ENCODE measurements around the gene CAMSAP2.

Gene CAMSAP2

DNA sequence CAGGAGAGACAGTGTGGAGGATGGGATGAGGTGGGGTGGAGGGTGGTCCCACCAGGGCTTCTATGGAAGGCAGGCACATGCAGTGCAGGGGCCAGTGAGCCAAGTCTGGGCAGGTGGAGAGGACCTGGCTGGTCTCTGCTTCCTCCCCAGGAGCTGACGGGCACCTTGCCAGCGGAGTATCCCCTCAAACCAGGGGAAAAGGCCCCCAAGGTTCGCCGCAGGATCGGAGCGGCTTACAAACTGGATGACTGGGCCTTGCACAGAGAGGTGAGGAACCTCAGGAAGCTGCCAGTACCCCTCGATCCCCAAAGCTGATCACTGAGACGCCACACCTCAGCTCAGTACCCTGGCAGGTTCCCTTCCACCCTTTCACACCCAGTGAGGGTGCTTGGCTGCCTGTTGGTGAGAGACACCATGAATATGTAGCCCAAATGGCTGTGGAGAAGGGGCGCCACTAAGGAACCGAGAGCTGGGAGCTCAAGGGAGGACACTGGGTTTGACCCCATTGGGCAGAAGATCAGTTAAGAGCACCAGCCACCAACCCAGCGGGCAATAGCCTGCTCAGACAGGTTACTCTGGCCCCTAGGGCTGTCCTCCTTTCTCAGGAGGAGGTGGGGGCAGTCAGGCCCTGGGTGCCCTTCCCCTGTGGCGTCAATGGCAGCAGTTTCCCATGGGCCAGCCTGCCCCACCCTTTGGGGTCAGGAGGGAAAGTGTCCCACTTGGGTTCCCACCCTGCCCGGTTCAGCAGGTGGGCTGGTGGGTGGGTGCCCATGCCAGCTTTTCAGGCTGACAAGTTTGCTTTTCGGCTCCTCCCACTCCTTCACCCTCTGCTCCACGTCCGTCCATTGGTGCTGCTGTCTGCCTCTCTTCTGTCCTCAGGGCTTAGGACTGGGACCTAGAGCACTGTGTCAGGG is 161.5 kb downstream of the CAMSAP2 start:
- Histone ChIP-seq H3K4me3 (ENCODE audit: low read depth, low read length) (no peak overlapping the region), H3K9me3 (ENCODE audit: control insufficient read depth, insufficient read depth, low read depth, low read length) (no peaks in the 10 kb centered on the region), H3K27me3 (ENCODE audit: control insufficient read depth, insufficient read depth, low read length) (no peaks in the 10 kb centered on the region), H3K27ac (ENCODE audit: low read depth, low read length) (no peak overlapping the region), H3K4me1 (ENCODE audit: control insufficient read depth, insufficient read depth, low read length) (peaks cover 27% of the 10 kb centered on the region), H3K36me3 (ENCODE audit: control insufficient read depth, insufficient read depth, low read length) (peaks cover 62% of the 10 kb centered on the region), H3K9ac (ENCODE audit: low read length) (no peak overlapping the region)

DNA sequence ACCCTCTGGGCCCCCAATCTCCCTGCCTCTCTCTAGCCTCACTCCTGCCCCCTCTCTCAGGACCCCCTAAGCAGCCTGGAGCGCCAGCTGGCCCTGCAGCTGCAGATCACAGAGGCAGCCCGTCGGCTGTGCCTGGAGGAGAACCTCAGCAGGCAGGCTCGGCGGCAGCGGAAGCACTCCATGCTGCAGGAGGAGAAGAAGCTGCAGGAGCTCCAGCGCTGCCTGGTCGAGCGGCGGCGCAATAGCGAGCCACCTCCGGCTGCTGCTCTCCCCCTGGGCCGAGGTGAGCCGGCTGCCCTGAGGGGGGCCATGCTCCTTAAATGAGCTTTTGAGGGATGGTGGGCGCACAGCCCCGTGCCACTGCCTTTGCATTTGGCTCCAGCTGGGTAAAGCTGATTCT is 162.2 kb downstream of the CAMSAP2 start:
- H3K9ac ChIP-seq (ENCODE audit: low read length) = no peak overlapping the region
- peaks cover 21% of the 10 kb centered on the region for H3K4me1 ChIP-seq (ENCODE audit: control insufficient read depth, insufficient read depth, low read length)
- no peaks in the 10 kb centered on the region for H3K9me3 ChIP-seq (ENCODE audit: control insufficient read depth, insufficient read depth, low read depth, low read length)
- no peak overlapping the region for H3K27ac ChIP-seq (ENCODE audit: low read depth, low read length)
- no peaks in the 10 kb centered on the region for H3K27me3 ChIP-seq (ENCODE audit: control insufficient read depth, insufficient read depth, low read length)
- no peak overlapping the region for H3K4me3 ChIP-seq (ENCODE audit: low read depth, low read length)
- peaks cover 63% of the 10 kb centered on the region for H3K36me3 ChIP-seq (ENCODE audit: control insufficient read depth, insufficient read depth, low read length)

DNA sequence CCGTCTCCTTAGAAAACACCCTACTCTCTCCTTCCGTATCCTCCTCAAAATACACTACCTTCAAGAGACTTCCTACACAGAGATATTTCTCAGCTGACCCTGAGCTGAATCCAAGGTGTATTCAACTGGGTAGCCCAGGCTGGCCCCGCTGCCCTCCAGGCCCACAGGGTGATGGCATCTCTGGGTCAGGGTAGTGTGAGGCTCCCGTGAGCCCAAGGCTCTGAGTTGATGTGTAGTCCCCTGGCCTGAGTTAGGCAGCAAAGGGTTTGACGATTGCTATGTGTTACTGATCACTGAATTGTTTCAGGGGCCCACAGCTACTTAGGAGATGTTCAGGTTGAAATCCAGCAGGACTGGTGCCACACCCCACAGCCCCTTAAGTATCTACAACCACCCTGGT is 162.7 kb downstream of the CAMSAP2 start:
- Histone ChIP-seq H3K27ac (ENCODE audit: low read depth, low read length) (no peak overlapping the region), H3K9me3 (ENCODE audit: control insufficient read depth, insufficient read depth, low read depth, low read length) (no peaks in the 10 kb centered on the region), H3K36me3 (ENCODE audit: control insufficient read depth, insufficient read depth, low read length) (peaks cover 63% of the 10 kb centered on the region), H3K27me3 (ENCODE audit: control insufficient read depth, insufficient read depth, low read length) (no peaks in the 10 kb centered on the region), H3K9ac (ENCODE audit: low read length) (no peak overlapping the region), H3K4me1 (ENCODE audit: control insufficient read depth, insufficient read depth, low read length) (peaks cover 17% of the 10 kb centered on the region), H3K4me3 (ENCODE audit: low read depth, low read length) (no peak overlapping the region)

DNA sequence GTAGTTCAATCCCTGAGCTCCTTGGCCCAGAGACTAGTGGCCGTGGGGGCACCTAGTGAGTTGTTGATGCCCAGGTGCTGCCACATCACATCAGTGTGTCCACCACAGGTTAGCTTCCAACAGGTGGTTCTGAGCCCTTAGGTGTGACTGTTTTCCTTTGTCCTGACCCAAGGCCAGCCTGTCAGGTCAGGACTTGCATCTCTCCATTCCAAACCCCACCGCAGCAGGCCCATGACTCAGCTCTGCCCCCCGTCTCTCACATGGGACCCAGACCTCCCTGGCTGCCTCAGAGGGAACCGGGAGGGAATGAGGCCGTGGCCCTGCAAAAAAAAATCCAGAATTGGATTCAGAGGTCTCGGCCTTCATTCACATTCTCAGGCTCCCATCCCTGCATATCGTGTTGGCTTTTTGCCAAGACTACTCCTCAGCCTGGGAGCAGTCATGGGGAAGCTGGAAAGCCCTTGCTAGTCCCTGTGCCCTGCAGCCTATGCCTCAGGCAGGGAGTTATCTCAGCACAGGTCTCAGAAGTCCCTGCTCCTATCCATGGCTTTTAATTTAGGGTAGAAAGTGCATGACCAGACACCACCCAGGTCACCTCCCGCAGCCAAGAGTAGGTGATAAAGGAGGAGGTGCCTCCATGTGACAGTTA is 163.2 kb downstream of the CAMSAP2 start:
- no peak overlapping the region for H3K27ac ChIP-seq (ENCODE audit: low read depth, low read length)
- H3K9ac ChIP-seq (ENCODE audit: low read length) = no peak overlapping the region
- H3K36me3 ChIP-seq (ENCODE audit: control insufficient read depth, insufficient read depth, low read length) = peaks cover 63% of the 10 kb centered on the region
- H3K4me1 ChIP-seq (ENCODE audit: control insufficient read depth, insufficient read depth, low read length) = peaks cover 13% of the 10 kb centered on the region; the same call in 1 of the 2 replicates
- H3K27me3 ChIP-seq (ENCODE audit: control insufficient read depth, insufficient read depth, low read length) = no peaks in the 10 kb centered on the region
- H3K9me3 ChIP-seq (ENCODE audit: control insufficient read depth, insufficient read depth, low read depth, low read length) = no peaks in the 10 kb centered on the region
- no peak overlapping the region for H3K4me3 ChIP-seq (ENCODE audit: low read depth, low read length)

DNA sequence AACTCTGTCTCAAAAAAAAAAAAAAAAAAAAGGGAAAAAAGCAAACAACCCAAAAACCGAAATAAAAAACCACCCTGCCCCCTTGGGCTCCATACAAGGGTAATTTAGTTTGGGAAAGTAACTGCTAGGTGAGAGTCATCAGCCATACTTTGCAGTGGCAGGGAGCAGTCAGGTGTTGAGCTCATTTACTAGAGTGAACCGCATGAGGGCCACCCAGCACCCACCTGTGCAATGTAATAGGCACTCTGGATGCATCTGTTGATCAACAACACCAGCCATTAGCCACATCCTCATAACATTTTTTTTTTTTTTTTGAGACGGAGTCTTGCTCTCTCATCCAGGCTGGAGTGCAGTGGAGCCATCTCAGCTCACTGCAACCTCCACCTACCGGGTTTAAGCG is 165.1 kb downstream of the CAMSAP2 start:
- H3K4me3 ChIP-seq (ENCODE audit: low read depth, low read length) = no peak overlapping the region
- H3K4me1 ChIP-seq (ENCODE audit: control insufficient read depth, insufficient read depth, low read length) = no peaks in the 10 kb centered on the region
- no peak overlapping the region for H3K9ac ChIP-seq (ENCODE audit: low read length)
- no peak overlapping the region for H3K27ac ChIP-seq (ENCODE audit: low read depth, low read length)
- H3K36me3 ChIP-seq (ENCODE audit: control insufficient read depth, insufficient read depth, low read length) = peaks cover 65% of the 10 kb centered on the region
- no peaks in the 10 kb centered on the region for H3K27me3 ChIP-seq (ENCODE audit: control insufficient read depth, insufficient read depth, low read length)
- no peaks in the 10 kb centered on the region for H3K9me3 ChIP-seq (ENCODE audit: control insufficient read depth, insufficient read depth, low read depth, low read length)

DNA sequence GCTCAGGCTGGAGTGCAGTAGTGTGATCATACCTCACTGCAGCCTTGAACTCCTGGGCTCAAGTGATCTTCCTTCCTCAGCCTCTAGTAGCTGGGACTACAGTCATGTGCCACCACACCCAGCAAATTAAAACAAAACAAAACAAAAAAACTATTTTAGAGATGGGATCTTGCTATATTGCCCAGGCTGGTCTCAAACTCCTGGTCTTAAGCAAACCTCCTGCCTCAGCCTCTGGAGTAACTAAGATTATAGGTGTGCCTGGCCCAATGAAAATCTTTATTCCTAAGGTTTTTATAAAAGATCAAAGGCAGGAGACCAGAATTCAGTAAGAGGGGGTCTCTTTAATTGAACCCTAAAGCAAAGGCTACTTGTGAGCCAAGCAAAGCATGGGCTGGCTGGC is 166.1 kb downstream of the CAMSAP2 start:
- Histone ChIP-seq H3K4me1 (ENCODE audit: control insufficient read depth, insufficient read depth, low read length) (no peaks in the 10 kb centered on the region), H3K9me3 (ENCODE audit: control insufficient read depth, insufficient read depth, low read depth, low read length) (no peaks in the 10 kb centered on the region), H3K27ac (ENCODE audit: low read depth, low read length) (no peak overlapping the region), H3K36me3 (ENCODE audit: control insufficient read depth, insufficient read depth, low read length) (peaks cover 65% of the 10 kb centered on the region), H3K27me3 (ENCODE audit: control insufficient read depth, insufficient read depth, low read length) (no peaks in the 10 kb centered on the region), H3K9ac (ENCODE audit: low read length) (no peak overlapping the region), H3K4me3 (ENCODE audit: low read depth, low read length) (no peak overlapping the region)

DNA sequence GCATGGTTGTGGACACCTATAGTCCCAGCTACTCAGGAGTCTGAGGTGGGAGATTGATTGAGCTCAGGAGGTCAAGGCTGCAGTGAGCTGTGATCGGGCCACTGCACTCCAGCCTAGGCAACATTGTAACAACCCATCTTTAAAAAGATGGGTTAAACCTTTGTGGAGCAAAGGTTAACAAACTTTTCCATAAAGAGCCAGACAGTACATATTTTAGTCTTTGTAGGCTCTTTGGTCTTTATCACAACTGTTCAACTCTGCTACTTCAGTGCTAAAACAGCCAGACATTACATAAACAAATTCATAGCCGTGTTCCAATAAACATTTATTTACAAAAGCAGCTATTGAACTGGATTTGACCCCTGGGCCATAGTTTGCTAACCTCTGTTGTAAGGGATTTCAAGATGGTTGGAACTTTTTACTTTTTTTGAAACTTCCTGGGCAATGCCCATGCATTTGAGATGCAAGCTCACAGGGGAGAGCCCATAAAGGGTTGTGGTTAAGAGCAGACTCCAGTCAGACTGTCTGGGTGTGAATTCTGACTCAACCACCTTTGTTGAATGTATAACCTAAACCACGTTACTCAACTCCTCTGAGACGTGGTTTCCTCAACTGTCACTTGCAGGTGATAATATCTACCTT is 166.8 kb downstream of the CAMSAP2 start:
- Histone ChIP-seq H3K36me3 (ENCODE audit: control insufficient read depth, insufficient read depth, low read length) (peaks cover 65% of the 10 kb centered on the region), H3K9ac (ENCODE audit: low read length) (no peak overlapping the region), H3K27me3 (ENCODE audit: control insufficient read depth, insufficient read depth, low read length) (no peaks in the 10 kb centered on the region), H3K4me3 (ENCODE audit: low read depth, low read length) (no peak overlapping the region), H3K27ac (ENCODE audit: low read depth, low read length) (no peak overlapping the region), H3K9me3 (ENCODE audit: control insufficient read depth, insufficient read depth, low read depth, low read length) (no peaks in the 10 kb centered on the region), H3K4me1 (ENCODE audit: control insufficient read depth, insufficient read depth, low read length) (no peaks in the 10 kb centered on the region)

DNA sequence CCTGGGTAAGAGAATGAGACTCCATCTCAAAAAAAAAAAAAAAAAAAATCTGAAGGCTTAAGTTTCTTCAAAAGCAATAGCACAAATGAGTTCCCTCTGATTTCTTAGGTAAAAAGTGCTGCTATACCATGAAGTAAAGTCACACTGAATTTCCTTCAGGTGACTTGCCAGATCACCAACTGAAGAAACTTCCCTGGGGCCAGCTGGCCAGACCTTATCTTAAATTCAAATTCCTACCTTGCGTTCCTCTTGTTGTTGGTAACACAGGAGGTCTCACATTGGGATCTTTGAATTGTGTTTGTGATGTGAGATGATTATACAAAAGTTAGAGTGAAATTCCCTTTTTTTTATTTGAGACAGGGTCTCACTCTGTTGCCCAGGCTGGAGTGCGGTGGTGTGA is 167.8 kb downstream of the CAMSAP2 start:
- H3K4me3 ChIP-seq (ENCODE audit: low read depth, low read length) = no peak overlapping the region
- no peak overlapping the region for H3K9ac ChIP-seq (ENCODE audit: low read length)

DNA sequence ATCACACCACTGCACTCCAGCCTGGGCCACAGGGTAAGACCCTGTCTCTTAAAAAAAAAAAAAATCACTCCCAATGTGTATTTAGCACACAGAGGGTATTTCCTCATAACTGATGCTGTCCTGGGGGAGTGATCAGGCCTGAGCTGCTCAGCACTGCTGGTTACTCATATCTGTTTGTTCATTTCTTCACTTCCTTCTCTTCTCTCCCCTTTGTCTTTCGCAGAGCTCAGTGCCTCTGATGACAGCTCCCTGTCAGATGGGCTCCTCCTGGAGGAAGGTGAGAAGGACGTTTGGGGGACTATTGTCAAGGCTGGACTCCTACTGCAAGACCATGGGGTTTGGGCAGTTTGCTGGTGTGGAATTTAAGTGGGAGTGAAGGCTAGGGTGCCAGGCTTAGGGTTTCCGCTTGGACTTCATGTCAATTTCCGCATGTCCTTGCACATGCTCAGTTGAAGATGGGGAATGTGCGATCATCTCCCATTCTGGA is 169.0 kb downstream of the CAMSAP2 start:
- H3K27ac ChIP-seq (ENCODE audit: low read depth, low read length) = no peak overlapping the region
- no peak overlapping the region for H3K4me3 ChIP-seq (ENCODE audit: low read depth, low read length)
- no peaks in the 10 kb centered on the region for H3K27me3 ChIP-seq (ENCODE audit: control insufficient read depth, insufficient read depth, low read length)
- no peaks in the 10 kb centered on the region for H3K4me1 ChIP-seq (ENCODE audit: control insufficient read depth, insufficient read depth, low read length)
- peaks cover 60% of the 10 kb centered on the region for H3K36me3 ChIP-seq (ENCODE audit: control insufficient read depth, insufficient read depth, low read length)
- no peaks in the 10 kb centered on the region for H3K9me3 ChIP-seq (ENCODE audit: control insufficient read depth, insufficient read depth, low read depth, low read length)
- H3K9ac ChIP-seq (ENCODE audit: low read length) = no peak overlapping the region

More for the DNA sequence above, 167.8 kb downstream of the CAMSAP2 start:
- H3K4me1 ChIP-seq (ENCODE audit: control insufficient read depth, insufficient read depth, low read length) = no peaks in the 10 kb centered on the region
- H3K36me3 ChIP-seq (ENCODE audit: control insufficient read depth, insufficient read depth, low read length) = peaks cover 65% of the 10 kb centered on the region
- no peak overlapping the region for H3K27ac ChIP-seq (ENCODE audit: low read depth, low read length)
- no peaks in the 10 kb centered on the region for H3K27me3 ChIP-seq (ENCODE audit: control insufficient read depth, insufficient read depth, low read length)
- no peaks in the 10 kb centered on the region for H3K9me3 ChIP-seq (ENCODE audit: control insufficient read depth, insufficient read depth, low read depth, low read length)

DNA sequence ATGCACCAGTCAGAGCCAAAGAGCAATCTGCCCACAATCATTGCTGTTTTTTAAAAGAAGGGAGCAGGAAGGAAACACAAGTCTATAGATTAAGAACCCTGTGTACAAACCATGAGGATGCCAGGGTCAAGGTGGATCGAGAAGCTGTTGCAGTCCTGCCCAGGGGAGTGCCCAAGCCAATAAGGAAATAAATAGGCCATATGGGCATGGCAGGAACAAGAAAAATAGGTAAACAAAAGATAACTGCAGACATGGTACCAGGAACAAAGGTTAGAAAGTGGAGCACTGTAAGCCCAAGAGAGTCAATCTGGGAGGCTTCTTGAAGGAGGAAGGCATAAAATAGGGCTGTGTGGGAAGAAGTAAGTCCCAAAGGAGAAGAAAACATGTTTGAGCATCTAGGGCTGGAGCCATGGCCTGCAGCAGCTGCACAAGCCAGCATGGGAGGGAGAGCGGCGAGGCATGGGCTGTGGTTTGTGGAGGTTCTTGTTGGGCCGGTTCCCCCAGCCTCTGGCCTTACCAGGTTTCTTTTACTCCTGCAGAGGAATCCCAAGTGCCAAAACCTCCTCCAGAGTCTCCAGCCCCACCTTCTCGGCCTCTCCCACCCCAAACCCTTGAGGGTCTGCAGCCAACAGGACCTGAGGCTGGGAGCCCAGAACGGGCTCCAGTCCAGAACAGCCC is 169.6 kb downstream of the CAMSAP2 start:
- Histone ChIP-seq H3K27me3 (ENCODE audit: control insufficient read depth, insufficient read depth, low read length) (no peaks in the 10 kb centered on the region), H3K27ac (ENCODE audit: low read depth, low read length) (no peak overlapping the region), H3K4me3 (ENCODE audit: low read depth, low read length) (no peak overlapping the region), H3K9ac (ENCODE audit: low read length) (no peak overlapping the region), H3K36me3 (ENCODE audit: control insufficient read depth, insufficient read depth, low read length) (peaks cover 62% of the 10 kb centered on the region), H3K4me1 (ENCODE audit: control insufficient read depth, insufficient read depth, low read length) (no peaks in the 10 kb centered on the region), H3K9me3 (ENCODE audit: control insufficient read depth, insufficient read depth, low read depth, low read length) (no peaks in the 10 kb centered on the region)
